Ovary (tissue), 9 donors: ENCODE measurements around the gene MED15. TPM values are rescaled to one million over a fixed set of nuclear protein-coding genes. Genes with fewer than 3 reads are reported as not detected.
"Not testable (repeated sequence)": the region's sequence is repeated elsewhere in the genome, so short reads cannot be mapped to it uniquely, and the experiment has no call there.

Experiments
- DNase-seq, 5 donors: peaks; one replicate each; pipeline ENCODE4 v3.0.0-alpha.2; 2019 to 2020
- H3K27ac ChIP-seq, 2 donors: fragments of 200-600 bp; one replicate each; pipeline versions ENCODE4 v1.5.1 to v1.8.0; 2019 to 2022
- H3K27me3 ChIP-seq: fragments of 200-600 bp; one replicate; pipeline ENCODE4 v1.8.0; 2022
- H3K36me3 ChIP-seq: fragments of 200-600 bp; sonication (generic); one replicate; pipeline ENCODE4 v1.5.1; 2019
- H3K4me1 ChIP-seq: one replicate; pipeline ENCODE4 v1.8.1; 2013; ENCODE audit warnings: mild to moderate bottlenecking, moderate library complexity; ENCODE audit not compliant: insufficient read depth
- H3K4me3 ChIP-seq: fragments of 200-600 bp; sonication (generic); one replicate; pipeline ENCODE4 v1.5.1; 2017
- H3K9me3 ChIP-seq, 2 donors: fragments of 200-600 bp in 1 of 2; sonication (generic) in 1 of 2; one replicate each; pipeline versions ENCODE4 v1.5.1 to v1.8.1; 2013 to 2019; ENCODE audit warnings: mild to moderate bottlenecking in 1 of 2, moderate library complexity in 1 of 2
- CTCF ChIP-seq, 3 donors: fragments of 450-650 bp in 2 of 3; fragments of 200-600 bp in 1 of 3; IDR thresholded peaks; one replicate each; pipeline versions ENCODE4 v1.5.1 to v1.8.0; 2016 to 2022; ENCODE audit warnings: antibody characterized with exemption in 3 of 3, mild to moderate bottlenecking in 1 of 3
- EP300 ChIP-seq: sonication (generic); formaldehyde crosslinking; IDR thresholded peaks from one replicate; pipeline ENCODE4 v1.6.1; 2017; ENCODE audit warnings: antibody characterized with exemption
- POLR2A ChIP-seq: fragments of 450-650 bp; IDR thresholded peaks from one replicate; pipeline ENCODE4 v1.6.1; 2017; ENCODE audit warnings: antibody characterized with exemption, mild to moderate bottlenecking, moderate library complexity
- WGBS, 3 donors: extraction: QIAGEN DNeasy Blood & Tissue Kit in 1 of 3; methylation state at CpG; one replicate each; pipeline versions ENCODE4 v1.1.5 to v1.1.7; 2013 to 2017; 5-methylcytosine and 5-hydroxymethylcytosine counted together
- intact Hi-C, 4 donors: fragments of 100-400 bp; cut with DNase I; formaldehyde crosslinking; loops; one replicate each; pipeline versions ENCODE4 v1.11.0 to v1.15.1; 2022 to 2023
- polyA plus RNA-seq, 2 donors: library from polyadenylated mRNA; stranded (reverse); fragments of 200-250 nt in 1 of 2; fragments of 350-450 nt in 1 of 2; fragmentation: Illumina TruSeq in 1 of 2; extraction: RNeasy Lipid Tissue Mini Kit (QIAGEN cat#74804) in 1 of 2; gene quantifications; one replicate each; pipeline ENCODE4 v1.2.3, GENCODE V29; 2013 to 2014
- total RNA-seq, 7 donors: library from RNA; depleted of rRNA in 2 of 7; stranded (reverse); fragments of >200 nt in 2 of 7; fragmentation: NEBNext Ultra II Directional in 3 of 7; extraction: Animal tissue kit (Norgen Biotek cat#: 25700) in 3 of 7; gene quantifications; one replicate each; pipeline versions ENCODE4 v1.1.0 to v1.2.4, GENCODE V29; 2016 to 2023
- donor health status: DM: no; HTN: no; CAD: no; lungs with moderate emphysema.
- donor health status: DM: no; HTN: no; CAD: no.
- donor health status: Bipolar disorder and iron deficiency.
- donor health status: DM: yes; HTN: yes; CAD: no.
- donor health status: DM: no; HTN: no; CAD: no.
- donor health status: DM: yes; HTN: yes; CAD: no.

Gene MED15
- total and polyA plus RNA-seq, 9 donors: 21.9 to 79.3 (median 68.3) TPM

- intact Hi-C loops: no loop called here
- H3K27me3 ChIP-seq: no peaks in the 10 kb centered on the region
- H3K9me3 ChIP-seq: no peaks in the 10 kb centered on the region
- WGBS, 3 donors: 93 to 98% (median 98%) methylated on average over 7 of the region's 7 CpGs
- H3K4me1 ChIP-seq: peaks cover 2% of the 10 kb centered on the region
- no peak for TF ChIP-seq CTCF (IDR thresholded peaks at IDR 0.05)
- no peak for TF ChIP-seq POLR2A
- no peak for TF ChIP-seq EP300
- no peak for DNase-seq
- H3K27ac ChIP-seq: no peak overlapping the region
- no peak overlapping the region for H3K4me3 ChIP-seq
- H3K36me3 ChIP-seq: no peaks in the 10 kb centered on the region
Measured at GRCh38 chr22:20537983-20538382, 30.6 kb downstream of the MED15 start.

- H3K4me1 ChIP-seq, H3K4me3 ChIP-seq, H3K36me3 ChIP-seq, intact Hi-C loops, H3K9me3 ChIP-seq, H3K27ac ChIP-seq, DNase-seq, H3K27me3 ChIP-seq: not testable (repeated sequence)
- 85 to 93% (median 90%) methylated on average over 8 of the region's 8 CpGs for WGBS, 3 donors
Measured at GRCh38 chr22:20538875-20539274, 31.5 kb downstream of the MED15 start.

GRCh38 chr22:20542055-20542454, 34.6 kb downstream of the MED15 start:
- DNase-seq: no peak
- TF ChIP-seq EP300 (no peak), CTCF (IDR thresholded peaks at IDR 0.05) (no peak), POLR2A (no peak)
- no peaks in the 10 kb centered on the region for H3K27me3 ChIP-seq
- WGBS, 3 donors: 90 to 94% (median 93%) methylated on average over 3 of the region's 3 CpGs
- no peaks in the 10 kb centered on the region for H3K9me3 ChIP-seq
- H3K27ac ChIP-seq: no peak overlapping the region
- peaks cover 8% of the 10 kb centered on the region for H3K4me1 ChIP-seq
- intact Hi-C loops: no loop called here
- no peaks in the 10 kb centered on the region for H3K36me3 ChIP-seq
- H3K4me3 ChIP-seq: no peak overlapping the region

GRCh38 chr22:20542736-20543135, 35.3 kb downstream of the MED15 start:
- Histone ChIP-seq H3K4me1 (peaks cover 8% of the 10 kb centered on the region), H3K36me3 (no peaks in the 10 kb centered on the region), H3K27ac (no peak overlapping the region), H3K27me3 (no peaks in the 10 kb centered on the region), H3K9me3 (no peaks in the 10 kb centered on the region), H3K4me3 (no peak overlapping the region)
- no peak for TF ChIP-seq CTCF (IDR thresholded peaks at IDR 0.05)
- no peak for TF ChIP-seq POLR2A
- TF ChIP-seq EP300: no peak
- intact Hi-C loops: no loop called here
- no peak for DNase-seq

GRCh38 chr22:20545318-20545634, 37.9 kb downstream of the MED15 start:
- H3K27me3 ChIP-seq, H3K27ac ChIP-seq, DNase-seq, intact Hi-C loops, H3K9me3 ChIP-seq, H3K36me3 ChIP-seq, H3K4me3 ChIP-seq: not testable (repeated sequence)
- 83 to 97% (median 93%) methylated on average over 3 of the region's 3 CpGs for WGBS, 3 donors
- peaks cover 20% of the 10 kb centered on the region for H3K4me1 ChIP-seq
